GM10266 (cell line): ENCODE measurements around the gene FHAD1.

Experiments
- DNase-seq: peaks from one replicate; pipeline ENCODE4 v3.0.0; 2012; ENCODE audit errors: extremely low spot score
- CTCF ChIP-seq: IDR thresholded peaks from 2 replicates; pipeline ENCODE4 v1.5.1; 2012; ENCODE audit warnings: mild to moderate bottlenecking, low read depth; ENCODE audit not compliant: control insufficient read depth, insufficient read depth; ENCODE audit errors: missing control alignments

FHAD1 gene

GRCh38 chr1:15445390-15446122 lies 198.5 kb downstream of the FHAD1 start:
- no peak for DNase-seq
- TF ChIP-seq CTCF: no peak

- no peak for TF ChIP-seq CTCF
- no peak for DNase-seq
Observed at GRCh38 chr1:15446212-15446611, 199.2 kb downstream of the FHAD1 start.
